ENCODE results near the gene MAPK12. TPM values are rescaled to one million over a fixed set of nuclear protein-coding genes. Genes with fewer than 3 reads are reported as not detected.

The MAPK12 gene
- polyA plus RNA-seq, 1 donor from 2014 or later: 36.7 TPM

DNA sequence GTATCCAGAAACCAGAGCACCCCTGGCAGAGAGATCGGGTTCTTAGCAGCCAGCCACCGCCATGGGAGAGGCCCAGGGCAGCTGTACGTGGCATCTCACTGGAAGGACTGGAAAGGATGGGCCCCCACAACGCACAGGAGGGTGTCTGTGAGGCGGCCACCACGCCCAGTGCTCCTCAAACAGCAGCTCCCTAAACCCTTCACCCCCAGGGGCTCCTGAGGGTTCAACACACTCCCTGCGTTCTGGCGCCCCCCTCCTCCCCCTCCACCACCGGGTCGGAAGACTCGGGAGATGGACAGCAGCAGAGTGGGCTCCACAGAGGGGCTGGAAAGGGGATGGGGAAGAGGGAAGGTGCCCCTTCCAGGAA lies 1.1 kb downstream of the MAPK12 start:
- Histone ChIP-seq H3K36me3 (ENCODE audit: insufficient read depth, low read length) (no peaks in the 10 kb centered on the region), H3K9ac (ENCODE audit: low read length) (peak overlapping the region; percentile 72), H2AFZ (ENCODE audit: low read depth, low read length) (no peak overlapping the region)

GRCh38 chr22:50259302-50259701 lies 2.2 kb downstream of the MAPK12 start:
- no peak overlapping the region for H3K4me2 ChIP-seq (ENCODE audit: low read length)

More for the DNA sequence above, 1.1 kb downstream of the MAPK12 start:
- peak overlapping the region; percentile 61 for H3K27ac ChIP-seq (ENCODE audit: low read length)
- peak overlapping the region; percentile 76 for H3K4me2 ChIP-seq (ENCODE audit: low read length)
- no peaks in the 10 kb centered on the region for H3F3A ChIP-seq (ENCODE audit: insufficient read depth, low read length, poor library complexity, severe bottlenecking)
- no peaks in the 10 kb centered on the region for H3K9me2 ChIP-seq (ENCODE audit: insufficient read depth, low read length)
- H4K20me1 ChIP-seq (ENCODE audit: insufficient read depth): no peaks in the 10 kb centered on the region
- H3K27me3 ChIP-seq (ENCODE audit: insufficient read depth, low read depth, low read length): no peaks in the 10 kb centered on the region
- no peaks in the 10 kb centered on the region for H3K9me3 ChIP-seq (ENCODE audit: low read length)
- peaks cover 6% of the 10 kb centered on the region for H3K79me2 ChIP-seq (replicated peaks; ENCODE audit: insufficient read depth, low read length)
- peak overlapping the region; percentile 83 for H3K4me3 ChIP-seq (ENCODE audit: low read length)
- TF ChIP-seq EP300 (conservative IDR thresholded peaks at IDR 0.05; ENCODE audit: poor library complexity, severe bottlenecking) (no peak), POLR2AphosphoS5 (IDR thresholded peaks at IDR 0.05) (no peak), SMC3 (conservative IDR thresholded peaks at IDR 0.05; ENCODE audit: poor library complexity) (no peak), EZH2 (IDR thresholded peaks at IDR 0.05; ENCODE audit: borderline replicate concordance, insufficient read depth, low read length, poor library complexity, severe bottlenecking) (no peak), MXI1 (conservative IDR thresholded peaks at IDR 0.05; ENCODE audit: poor library complexity, severe bottlenecking) (no peak), CTCF (IDR thresholded peaks at IDR 0.05; ENCODE audit: poor library complexity, severe bottlenecking) (no peak)

More at GRCh38 chr22:50259302-50259701, 2.2 kb downstream of the MAPK12 start:
- peaks cover 6% of the 10 kb centered on the region for H3K79me2 ChIP-seq (replicated peaks; ENCODE audit: insufficient read depth, low read length)
- no peaks in the 10 kb centered on the region for H3K9me2 ChIP-seq (ENCODE audit: insufficient read depth, low read length)
- TF ChIP-seq EZH2 (IDR thresholded peaks at IDR 0.05; ENCODE audit: borderline replicate concordance, insufficient read depth, low read length, poor library complexity, severe bottlenecking) (no peak), EP300 (conservative IDR thresholded peaks at IDR 0.05; ENCODE audit: poor library complexity, severe bottlenecking) (no peak)
- TF ChIP-seq, protein P1, sequence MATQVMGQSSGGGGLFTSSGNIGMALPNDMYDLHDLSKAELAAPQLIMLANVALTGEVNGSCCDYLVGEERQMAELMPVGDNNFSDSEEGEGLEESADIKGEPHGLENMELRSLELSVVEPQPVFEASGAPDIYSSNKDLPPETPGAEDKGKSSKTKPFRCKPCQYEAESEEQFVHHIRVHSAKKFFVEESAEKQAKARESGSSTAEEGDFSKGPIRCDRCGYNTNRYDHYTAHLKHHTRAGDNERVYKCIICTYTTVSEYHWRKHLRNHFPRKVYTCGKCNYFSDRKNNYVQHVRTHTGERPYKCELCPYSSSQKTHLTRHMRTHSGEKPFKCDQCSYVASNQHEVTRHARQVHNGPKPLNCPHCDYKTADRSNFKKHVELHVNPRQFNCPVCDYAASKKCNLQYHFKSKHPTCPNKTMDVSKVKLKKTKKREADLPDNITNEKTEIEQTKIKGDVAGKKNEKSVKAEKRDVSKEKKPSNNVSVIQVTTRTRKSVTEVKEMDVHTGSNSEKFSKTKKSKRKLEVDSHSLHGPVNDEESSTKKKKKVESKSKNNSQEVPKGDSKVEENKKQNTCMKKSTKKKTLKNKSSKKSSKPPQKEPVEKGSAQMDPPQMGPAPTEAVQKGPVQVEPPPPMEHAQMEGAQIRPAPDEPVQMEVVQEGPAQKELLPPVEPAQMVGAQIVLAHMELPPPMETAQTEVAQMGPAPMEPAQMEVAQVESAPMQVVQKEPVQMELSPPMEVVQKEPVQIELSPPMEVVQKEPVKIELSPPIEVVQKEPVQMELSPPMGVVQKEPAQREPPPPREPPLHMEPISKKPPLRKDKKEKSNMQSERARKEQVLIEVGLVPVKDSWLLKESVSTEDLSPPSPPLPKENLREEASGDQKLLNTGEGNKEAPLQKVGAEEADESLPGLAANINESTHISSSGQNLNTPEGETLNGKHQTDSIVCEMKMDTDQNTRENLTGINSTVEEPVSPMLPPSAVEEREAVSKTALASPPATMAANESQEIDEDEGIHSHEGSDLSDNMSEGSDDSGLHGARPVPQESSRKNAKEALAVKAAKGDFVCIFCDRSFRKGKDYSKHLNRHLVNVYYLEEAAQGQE (IDR thresholded peaks at IDR 0.05; ENCODE audit: borderline replicate concordance): no peak
- H3F3A ChIP-seq (ENCODE audit: insufficient read depth, low read length, poor library complexity, severe bottlenecking): no peaks in the 10 kb centered on the region
- H3K9ac ChIP-seq (ENCODE audit: low read length): no peak overlapping the region
- H3K36me3 ChIP-seq (ENCODE audit: insufficient read depth, low read length): no peaks in the 10 kb centered on the region
- H2AFZ ChIP-seq (ENCODE audit: low read depth, low read length): no peak overlapping the region
- no peaks in the 10 kb centered on the region for H4K20me1 ChIP-seq (ENCODE audit: insufficient read depth)
- no peaks in the 10 kb centered on the region for H3K27me3 ChIP-seq (ENCODE audit: insufficient read depth, low read depth, low read length)
- H3K9me3 ChIP-seq (ENCODE audit: low read length): no peaks in the 10 kb centered on the region
- no peak overlapping the region for H3K4me3 ChIP-seq (ENCODE audit: low read length)
- no peak overlapping the region for H3K27ac ChIP-seq (ENCODE audit: low read length)
